ENCODE data around the gene SLC51B. TPM values are rescaled to one million over a fixed set of nuclear protein-coding genes. Genes with fewer than 3 reads are reported as not detected.

Gene SLC51B
- total RNA-seq, 1 experiment from 2014 or later, result not detected

GRCh38 chr15:65004993-65005392 is 40.2 kb upstream of the SLC51B start:
- CTCF ChIA-PET, result no interaction called here

More at GRCh38 chr15:65004993-65005392, 40.2 kb upstream of the SLC51B start:
- Histone ChIP-seq H3K4me1 (ENCODE audit: control insufficient read depth in 1 of 2, insufficient read depth in 2 of 2, low read length in 2 of 2) (no peaks in the 10 kb centered on the region), H3K79me2 (ENCODE audit: insufficient read depth, low read length) (no peaks in the 10 kb centered on the region), H2AFZ (ENCODE audit: low read depth, low read length, poor library complexity, severe bottlenecking) (no peak overlapping the region), H3K9ac (ENCODE audit: low read length) (no peak overlapping the region), H3K4me2 (ENCODE audit: low read length) (no peak overlapping the region), H3K9me2 (ENCODE audit: insufficient read depth) (no peaks in the 10 kb centered on the region), H3K27me3 (ENCODE audit: insufficient read depth, low read length) (no peaks in the 10 kb centered on the region), H4K20me1 (ENCODE audit: insufficient read depth) (no peaks in the 10 kb centered on the region), H3K9me3 (ENCODE audit: control insufficient read depth in 1 of 2, insufficient read depth in 1 of 2, low read depth in 1 of 2, low read length in 2 of 2) (no peaks in the 10 kb centered on the region), H3K36me3 (ENCODE audit: control insufficient read depth in 1 of 2, insufficient read depth in 2 of 2, low read length in 2 of 2) (peaks cover 7 to 9% of the 10 kb centered on the region in 2 experiments), H3K4me3 (replicated peaks in 1 of 2; ENCODE audit: low read depth in 1 of 2, low read length in 2 of 2) (no peak overlapping the region), H3K27ac (ENCODE audit: low read depth, low read length) (no peak overlapping the region)
- ChIA-PET RAD21 (ENCODE audit: low non-redundant PET in 1 of 2, low total read pairs in 2 of 2, uncharacterized antibody in 2 of 2, unreplicated experiment in 2 of 2) (no interaction called here), POLR2A (no interaction called here)
- no peak for TF ChIP-seq CEBPB (IDR thresholded peaks at IDR 0.05; ENCODE audit: low read depth)
- TF ChIP-seq FOSL1 (IDR thresholded peaks at IDR 0.05; ENCODE audit: low read depth), result no peak
- no peak for TF ChIP-seq CBX3 (IDR thresholded peaks at IDR 0.05; ENCODE audit: low read depth)
- TF ChIP-seq POLR2A (IDR thresholded peaks at IDR 0.05; ENCODE audit: borderline replicate concordance, extremely low read depth, insufficient read depth, insufficient read length), result no peak
- no peak for TF ChIP-seq ATF3 (IDR thresholded peaks at IDR 0.05)
- TF ChIP-seq POLR2AphosphoS5 (IDR thresholded peaks at IDR 0.05; ENCODE audit: low read depth, low read length), result no peak
- TF ChIP-seq ZNF274 (IDR thresholded peaks at IDR 0.05; ENCODE audit: low read depth, low read length), result no peak
- TF ChIP-seq ZBTB33 (IDR thresholded peaks at IDR 0.05; ENCODE audit: extremely low read depth, insufficient replicate concordance, low read length), result no peak
- no peak for TF ChIP-seq EGR1 (IDR thresholded peaks at IDR 0.05; ENCODE audit: low read depth)
- TF ChIP-seq TCF7L2 (IDR thresholded peaks at IDR 0.05; ENCODE audit: borderline replicate concordance, extremely low read depth, insufficient read depth, insufficient read length), result no peak
- no peak for TF ChIP-seq CTCF (IDR thresholded peaks at IDR 0.05 in 2 of 3, conservative IDR thresholded peaks at IDR 0.05 in 1 of 3; ENCODE audit: borderline replicate concordance in 1 of 3, insufficient read depth in 1 of 3, low read depth in 2 of 3, low read length in 2 of 3)
- TF ChIP-seq RAD21 (IDR thresholded peaks at IDR 0.05; ENCODE audit: low read depth), result no peak
- no peak for TF ChIP-seq SP1 (IDR thresholded peaks at IDR 0.05; ENCODE audit: low read depth)
- TF ChIP-seq SRF (IDR thresholded peaks at IDR 0.05; ENCODE audit: low read depth), result no peak
- DNase-seq (ENCODE audit: low read depth, low spot score) (no peak), ATAC-seq (no peak)
- BruUV-seq (replicated peaks), result no TSS peak
- intact Hi-C loops (cut with micrococcal nuclease), result no loop called here

Data from HCT116 (cell line).